NCI-H2227 (cell line): ENCODE measurements around the gene SLC3A2.
A peak's percentile ranks its signal among the peaks of the same experiment; 100 is the strongest.
"Not testable (repeated sequence)": the region's sequence is repeated elsewhere in the genome, so short reads cannot be mapped to it uniquely, and the experiment has no call there.

Source experiments
- DNase-seq: peaks from one replicate; lab custom pipeline; 2025; ENCODE audit not compliant: unreplicated experiment; lab: John Stamatoyannopoulos, UW

SLC3A2 gene

GRCh38 chr11:62852523-62853188, 28.0 kb upstream of the SLC3A2 start:
- DNase-seq, result no peak

- no peak for DNase-seq
These were observed 27.3 kb upstream of the SLC3A2 start for GRCh38 chr11:62853279-62853965.

GRCh38 chr11:62854013-62854824, 26.5 kb upstream of the SLC3A2 start:
- DNase-seq, result no peak

GRCh38 chr11:62854825-62855570, 25.7 kb upstream of the SLC3A2 start:
- DNase-seq, result no peak

- DNase-seq, result peak; percentile 99
These were observed 24.9 kb upstream of the SLC3A2 start for GRCh38 chr11:62855571-62856332.

- DNase-seq, result no peak
These were observed 24.3 kb upstream of the SLC3A2 start for GRCh38 chr11:62856333-62856895.

GRCh38 chr11:62857541-62857982, 23.1 kb upstream of the SLC3A2 start:
- DNase-seq, result no peak

GRCh38 chr11:62858201-62858600, 22.5 kb upstream of the SLC3A2 start:
- DNase-seq, result no peak

GRCh38 chr11:62859281-62859703, 21.4 kb upstream of the SLC3A2 start:
- DNase-seq, result not testable (repeated sequence)

GRCh38 chr11:62860835-62861563, 19.7 kb upstream of the SLC3A2 start:
- DNase-seq, result no peak

- DNase-seq, result not testable (repeated sequence)
These were observed 19.0 kb upstream of the SLC3A2 start for GRCh38 chr11:62861564-62862192.

GRCh38 chr11:62863687-62864335, 16.9 kb upstream of the SLC3A2 start:
- no peak for DNase-seq

GRCh38 chr11:62865635-62866034, 15.1 kb upstream of the SLC3A2 start:
- no peak for DNase-seq

GRCh38 chr11:62874851-62875250, 5.8 kb upstream of the SLC3A2 start:
- DNase-seq, result no peak

GRCh38 chr11:62875698-62876478, 4.8 kb upstream of the SLC3A2 start:
- DNase-seq, result no peak

GRCh38 chr11:62876712-62877111, 4.0 kb upstream of the SLC3A2 start:
- no peak for DNase-seq

- no peak for DNase-seq
These were observed 1.3 kb upstream of the SLC3A2 start for GRCh38 chr11:62879235-62879978.
